BLaER1 treated with 17β-estradiol and CSF1 and Interleukin-3, amounts not matched to agents 10 nM and 100 nM (cell line): Measurements from ENCODE around the gene MVP.

Experiments used
- H3K27ac ChIP-seq, 11 experiments: shearing (Covaris generic); formaldehyde crosslinking; 2 replicates each; pipeline ENCODE4 v1.8.1; 2022
- H3K27me3 ChIP-seq, 11 experiments: shearing (Covaris generic); formaldehyde crosslinking; 2 replicates each; pipeline ENCODE4 v1.8.1; 2022
- H3K36me3 ChIP-seq, 11 experiments: shearing (Covaris generic); formaldehyde crosslinking; 2 replicates each; pipeline ENCODE4 v1.8.1; 2022
- H3K4me1 ChIP-seq, 10 experiments: shearing (Covaris generic); formaldehyde crosslinking; 2 replicates each; pipeline ENCODE4 v1.8.1; 2022
- H3K4me2 ChIP-seq, 11 experiments: shearing (Covaris generic); formaldehyde crosslinking; 2 replicates each; pipeline ENCODE4 v1.8.1; 2022
- H3K4me3 ChIP-seq, 10 experiments: shearing (Covaris generic); formaldehyde crosslinking; 2 replicates each; pipeline ENCODE4 v1.8.1; 2022
- H3K9ac ChIP-seq, 11 experiments: shearing (Covaris generic); formaldehyde crosslinking; 2 replicates each; pipeline ENCODE4 v1.8.1; 2022
- H3K9me3 ChIP-seq, 11 experiments: shearing (Covaris generic); formaldehyde crosslinking; replicated peaks in 1 of 11; 2 replicates each; pipeline ENCODE4 v1.8.1; 2022
- H4K20me1 ChIP-seq, 11 experiments: shearing (Covaris generic); formaldehyde crosslinking; 2 replicates each; pipeline ENCODE4 v1.8.1; 2022
- Cebpa-rat ChIP-seq, 11 experiments: shearing (Covaris generic); IDR thresholded peaks; 2 replicates each; pipeline ENCODE4 v1.8.1; 2022

The MVP gene

DNA sequence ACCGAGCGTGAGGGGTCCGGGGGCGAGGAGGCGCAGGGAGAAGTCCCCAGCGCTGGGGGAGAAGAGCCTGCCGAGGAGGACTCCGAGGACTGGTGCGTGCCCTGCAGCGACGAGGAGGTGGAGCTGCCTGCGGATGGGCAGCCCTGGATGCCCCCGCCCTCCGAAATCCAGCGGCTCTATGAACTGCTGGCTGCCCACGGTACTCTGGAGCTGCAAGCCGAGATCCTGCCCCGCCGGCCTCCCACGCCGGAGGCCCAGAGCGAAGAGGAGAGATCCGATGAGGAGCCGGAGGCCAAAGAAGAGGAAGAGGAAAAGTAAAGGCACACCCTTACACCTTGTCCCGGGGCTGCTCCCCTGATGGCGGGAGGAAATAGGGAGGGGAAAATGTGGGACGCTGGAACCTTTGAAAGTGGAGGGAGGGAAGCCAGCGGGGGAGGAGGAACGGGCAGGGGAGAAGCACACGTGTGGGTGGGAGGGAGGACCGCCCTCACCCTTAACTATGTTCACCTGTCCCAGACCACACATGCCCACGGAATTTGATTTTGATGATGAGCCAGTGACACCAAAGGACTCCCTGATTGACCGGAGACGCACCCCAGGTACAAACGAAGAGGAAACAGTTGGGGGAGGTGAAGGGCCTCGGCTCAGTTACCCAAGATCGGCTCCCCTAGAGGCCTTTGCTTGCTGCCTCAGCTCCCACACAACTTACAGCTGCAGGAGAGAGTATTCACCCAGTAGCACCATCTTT is 3.4 kb upstream of the MVP start:
- H3K9me3 ChIP-seq: no peaks in the 10 kb centered on the region
- H3K27me3 ChIP-seq: peaks cover 0 to 11% (median 0%) of the 10 kb centered on the region in 11 experiments; a peak in 3 of 22 replicates
- peaks cover 4 to 41% (median 27%) of the 10 kb centered on the region in 11 experiments; a peak in 16 of 22 replicates for H4K20me1 ChIP-seq
- peak overlapping the region; percentile 79 to 99 (median 96) for H3K9ac ChIP-seq
- no peak for TF ChIP-seq Cebpa-rat (IDR thresholded peaks at IDR 0.05)
- peak overlapping the region; percentile 95 to 100 (median 100) for H3K4me2 ChIP-seq
- peaks cover 72 to 85% (median 80%) of the 10 kb centered on the region in 10 experiments for H3K4me1 ChIP-seq
- H3K36me3 ChIP-seq: peaks cover 18 to 39% (median 23%) of the 10 kb centered on the region in 11 experiments; a peak in 21 of 22 replicates
- peak overlapping the region; percentile 61 to 98 (median 87) for H3K27ac ChIP-seq
- H3K4me3 ChIP-seq: peak overlapping the region; percentile 68 to 87 (median 80)

- Histone ChIP-seq H3K4me2 (peak overlapping the region; percentile 95 to 100 (median 100)), H4K20me1 (peaks cover 16 to 41% (median 28%) of the 10 kb centered on the region in 11 experiments; a peak in 17 of 22 replicates)
Measured at GRCh38 chr16:29818082-29818481, 2.2 kb upstream of the MVP start.

GRCh38 chr16:29819506-29819905 is 756 bp upstream of the MVP start:
- H3K4me2 ChIP-seq: peak overlapping the region; percentile 95 to 100 (median 100)
- H3K27ac ChIP-seq: peak overlapping the region in 5 of 11 experiments; percentile 11 to 70 (median 45); a peak in 4 of 22 replicates
- TF ChIP-seq Cebpa-rat (IDR thresholded peaks at IDR 0.05): no peak
- H4K20me1 ChIP-seq: peaks cover 16 to 42% (median 34%) of the 10 kb centered on the region in 11 experiments; a peak in 19 of 22 replicates
- peaks cover 18 to 46% (median 30%) of the 10 kb centered on the region in 11 experiments for H3K36me3 ChIP-seq
- peak overlapping the region; percentile 63 to 98 (median 77); a peak in 20 of 22 replicates for H3K9ac ChIP-seq
- H3K4me1 ChIP-seq: peaks cover 65 to 78% (median 72%) of the 10 kb centered on the region in 10 experiments
- H3K27me3 ChIP-seq: no peaks in the 10 kb centered on the region
- no peaks in the 10 kb centered on the region for H3K9me3 ChIP-seq
- H3K4me3 ChIP-seq: peak overlapping the region in 9 of 10 experiments; percentile 56 to 81 (median 71); a peak in 14 of 20 replicates

More at GRCh38 chr16:29818082-29818481, 2.2 kb upstream of the MVP start:
- H3K4me1 ChIP-seq: peaks cover 72 to 81% (median 75%) of the 10 kb centered on the region in 10 experiments
- H3K4me3 ChIP-seq: peak overlapping the region in 4 of 10 experiments; percentile 68 to 87 (median 83); a peak in 6 of 20 replicates
- no peak for TF ChIP-seq Cebpa-rat (IDR thresholded peaks at IDR 0.05)
- H3K36me3 ChIP-seq: peaks cover 18 to 46% (median 30%) of the 10 kb centered on the region in 11 experiments
- peaks cover 0 to 1% (median 0%) of the 10 kb centered on the region in 11 experiments; a peak in 1 of 22 replicates for H3K27me3 ChIP-seq
- H3K9ac ChIP-seq: peak overlapping the region in 9 of 11 experiments; percentile 77 to 98 (median 96); a peak in 11 of 22 replicates
- H3K27ac ChIP-seq: peak overlapping the region in 2 of 11 experiments; percentile 13 to 19; a peak in 2 of 22 replicates
- H3K9me3 ChIP-seq: no peaks in the 10 kb centered on the region

DNA sequence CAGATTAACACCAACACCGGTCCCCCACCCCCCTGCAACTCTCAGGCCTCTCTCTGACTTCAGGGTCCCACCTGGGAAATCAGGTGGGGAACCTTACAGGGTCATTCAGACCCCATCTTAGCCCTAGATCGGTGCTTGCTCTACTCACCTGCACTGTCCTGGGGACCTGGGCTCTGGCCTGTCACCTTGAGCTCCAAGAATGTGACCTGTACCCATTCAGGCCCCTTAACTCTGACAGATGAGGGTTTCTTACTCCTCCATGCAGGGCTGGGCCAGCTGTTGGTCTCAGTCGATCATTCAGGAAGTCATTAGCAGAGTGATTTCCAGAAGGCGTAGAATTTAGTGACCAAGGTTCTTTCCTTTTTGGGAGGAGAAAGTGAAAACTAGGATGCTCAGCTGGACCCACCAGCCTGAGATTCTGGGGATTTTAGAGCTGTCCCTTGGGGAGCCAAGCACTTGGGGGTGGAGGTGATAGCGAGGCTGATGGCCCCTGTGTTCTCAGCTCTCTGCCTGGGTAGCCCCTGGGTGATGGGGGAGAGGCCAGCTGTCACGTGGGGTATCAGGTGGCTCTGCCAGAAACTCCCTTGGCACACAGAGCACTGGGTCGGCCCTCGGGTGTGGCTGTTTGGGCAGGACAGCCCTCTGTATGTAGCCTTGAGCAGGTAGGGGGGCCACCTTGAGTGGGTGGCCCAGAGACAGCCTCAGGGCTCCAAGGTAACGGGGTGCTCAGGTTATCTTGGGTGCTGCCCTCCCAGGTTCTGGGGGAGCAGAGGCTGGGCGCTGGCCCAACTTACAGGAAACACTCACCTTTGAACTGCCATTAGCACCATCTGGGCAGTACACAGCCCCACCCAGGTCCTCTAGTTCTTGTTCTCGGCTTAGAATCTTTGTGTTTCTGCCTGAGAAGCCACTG is 724 bp downstream of the MVP start:
- H3K4me3 ChIP-seq: peak overlapping the region; percentile 45 to 81 (median 68)
- H3K36me3 ChIP-seq: peaks cover 18 to 46% (median 30%) of the 10 kb centered on the region in 11 experiments
- no peaks in the 10 kb centered on the region for H3K9me3 ChIP-seq
- H3K4me2 ChIP-seq: peak overlapping the region; percentile 95 to 100 (median 100)
- no peaks in the 10 kb centered on the region for H3K27me3 ChIP-seq
- peak overlapping the region; percentile 63 to 98 (median 76) for H3K9ac ChIP-seq
- TF ChIP-seq Cebpa-rat (IDR thresholded peaks at IDR 0.05): no peak
- peaks cover 16 to 57% (median 45%) of the 10 kb centered on the region in 11 experiments; a peak in 19 of 22 replicates for H4K20me1 ChIP-seq
- peak overlapping the region; percentile 6 to 76 (median 63); a peak in 21 of 22 replicates for H3K27ac ChIP-seq
- peaks cover 69 to 84% (median 76%) of the 10 kb centered on the region in 10 experiments for H3K4me1 ChIP-seq

DNA sequence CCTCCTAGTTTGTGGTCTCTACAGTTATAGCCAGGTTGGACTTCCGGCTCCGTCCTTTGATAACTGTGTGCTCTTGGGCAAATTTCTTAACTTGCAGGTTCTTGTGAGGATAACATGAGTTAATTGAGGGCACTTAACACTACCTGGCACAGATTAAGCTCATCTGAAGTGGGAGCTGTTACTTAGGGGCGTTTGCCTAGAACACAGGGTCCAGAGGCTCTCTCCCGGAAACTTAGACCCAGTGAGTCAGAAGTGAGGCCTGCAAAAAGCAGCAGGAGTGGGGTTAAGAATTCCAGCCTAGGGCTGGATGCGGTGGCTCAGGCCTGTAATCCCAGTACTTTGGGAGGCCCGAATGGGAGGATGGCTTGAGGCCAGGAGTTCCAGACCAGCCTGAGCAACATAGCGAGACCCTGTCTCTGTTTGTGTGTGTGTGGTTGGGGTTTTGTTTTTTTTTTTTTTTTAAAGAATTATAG is 1.4 kb downstream of the MVP start:
- H3K27ac ChIP-seq: peak overlapping the region in 10 of 11 experiments; percentile 6 to 76 (median 64); a peak in 14 of 22 replicates
- no peak for TF ChIP-seq Cebpa-rat (IDR thresholded peaks at IDR 0.05)
- H3K36me3 ChIP-seq: peaks cover 18 to 46% (median 31%) of the 10 kb centered on the region in 11 experiments
- H4K20me1 ChIP-seq: peaks cover 16 to 62% (median 48%) of the 10 kb centered on the region in 11 experiments; a peak in 19 of 22 replicates
- H3K4me3 ChIP-seq: peak overlapping the region in 6 of 10 experiments; percentile 56 to 81 (median 73); a peak in 9 of 20 replicates
- H3K9ac ChIP-seq: peak overlapping the region in 10 of 11 experiments; percentile 71 to 98 (median 76); a peak in 18 of 22 replicates
- H3K4me2 ChIP-seq: peak overlapping the region; percentile 95 to 100 (median 100)
- no peaks in the 10 kb centered on the region for H3K9me3 ChIP-seq
- no peaks in the 10 kb centered on the region for H3K27me3 ChIP-seq
- H3K4me1 ChIP-seq: peaks cover 69 to 85% (median 76%) of the 10 kb centered on the region in 10 experiments

DNA sequence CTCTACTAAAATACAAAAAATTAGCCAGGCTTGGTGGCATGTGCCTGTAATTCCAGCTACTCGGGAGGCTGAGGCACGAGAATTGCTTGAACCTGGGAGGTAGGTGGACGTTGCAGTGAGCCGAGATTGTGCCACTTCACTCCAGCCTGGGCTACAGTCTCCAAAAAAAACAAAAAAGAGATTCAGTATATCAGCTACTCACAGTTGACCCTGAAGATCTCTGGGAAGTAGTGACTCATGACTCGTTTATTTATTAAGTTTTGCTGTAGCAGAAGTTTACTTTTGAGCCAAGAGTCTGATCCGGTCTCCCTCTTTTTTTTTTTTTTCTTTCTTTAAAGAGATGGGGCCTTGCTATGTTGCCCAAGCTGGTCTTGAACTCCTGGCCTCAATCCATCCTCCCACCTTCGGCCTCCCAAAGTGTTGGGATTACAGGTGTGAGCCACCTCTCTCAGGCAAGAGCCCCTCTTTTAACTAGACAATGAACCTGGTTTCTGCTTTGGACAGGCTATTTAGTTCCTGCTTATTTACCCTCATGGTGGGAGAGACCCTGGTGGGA is 4.4 kb downstream of the MVP start:
- H3K4me2 ChIP-seq: peak overlapping the region; percentile 42 to 100 (median 70)
- H3K9ac ChIP-seq: peak overlapping the region in 2 of 11 experiments; percentile 33 to 53; a peak in 3 of 22 replicates
- H3K9me3 ChIP-seq: no peaks in the 10 kb centered on the region
- peaks cover 8 to 84% (median 42%) of the 10 kb centered on the region in 11 experiments; a peak in 19 of 22 replicates for H4K20me1 ChIP-seq
- H3K27me3 ChIP-seq: no peaks in the 10 kb centered on the region
- peaks cover 42 to 60% (median 50%) of the 10 kb centered on the region in 10 experiments for H3K4me1 ChIP-seq
- H3K36me3 ChIP-seq: peaks cover 4 to 46% (median 15%) of the 10 kb centered on the region in 11 experiments
- no peak overlapping the region for H3K4me3 ChIP-seq
- peak overlapping the region in 3 of 11 experiments; percentile 0 to 19 (median 14); a peak in 2 of 22 replicates for H3K27ac ChIP-seq
- TF ChIP-seq Cebpa-rat (IDR thresholded peaks at IDR 0.05): no peak

DNA sequence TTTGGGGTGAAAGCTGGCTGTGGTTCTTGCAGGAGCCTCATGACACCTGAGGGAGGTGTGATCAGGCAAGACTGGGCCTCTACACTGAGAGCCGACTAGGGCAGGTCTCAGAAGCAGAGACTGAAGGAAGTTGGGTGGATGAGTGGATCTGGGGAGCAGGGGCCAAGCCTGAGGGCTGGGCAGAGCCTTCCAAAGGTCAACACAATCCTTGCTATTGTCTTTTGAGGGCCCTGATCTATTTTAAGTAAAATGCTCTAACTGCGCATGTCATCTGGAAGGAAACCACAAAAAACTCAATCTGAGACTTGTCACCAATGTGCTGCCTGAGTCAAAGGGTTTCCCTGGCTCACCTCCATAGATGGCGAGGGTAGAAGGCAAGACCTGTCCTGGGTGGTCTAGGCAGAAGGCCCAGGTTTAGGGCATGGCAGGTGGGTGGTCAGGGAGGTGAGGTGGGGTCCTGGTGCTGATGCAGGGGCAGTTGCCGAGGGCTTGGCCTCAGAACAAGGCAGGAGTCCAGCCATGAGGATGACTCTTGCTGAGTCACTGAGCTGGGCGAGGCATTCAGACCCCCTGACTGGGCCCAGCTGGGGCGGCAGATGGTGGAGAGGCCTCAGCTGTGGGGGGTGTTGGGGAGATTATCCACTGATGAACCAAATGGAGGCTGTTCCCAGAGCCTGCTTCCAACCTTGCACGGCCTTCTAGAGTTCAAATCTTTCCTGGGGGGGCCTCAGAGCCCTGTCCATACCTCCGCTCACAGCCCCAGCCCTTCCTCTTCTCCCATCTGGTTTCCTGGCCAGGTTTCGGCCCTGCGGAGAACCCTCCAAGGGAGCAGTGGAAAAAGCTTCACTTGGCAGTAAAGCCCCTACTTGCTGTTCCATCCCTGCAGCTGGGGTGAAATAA is 5.1 kb downstream of the MVP start:
- Histone ChIP-seq H3K9me3 (no peaks in the 10 kb centered on the region), H3K9ac (peak overlapping the region in 2 of 11 experiments; percentile 33 to 53; a peak in 2 of 22 replicates), H3K4me1 (peaks cover 35 to 55% (median 44%) of the 10 kb centered on the region in 10 experiments), H3K27me3 (no peaks in the 10 kb centered on the region), H3K36me3 (peaks cover 0 to 50% (median 15%) of the 10 kb centered on the region in 11 experiments; a peak in 11 of 22 replicates), H3K4me2 (peak overlapping the region; percentile 38 to 100 (median 70)), H3K4me3 (no peak overlapping the region), H4K20me1 (peaks cover 8 to 91% (median 37%) of the 10 kb centered on the region in 11 experiments; a peak in 19 of 22 replicates), H3K27ac (peak overlapping the region in 4 of 11 experiments; percentile 12 to 45 (median 24); a peak in 6 of 22 replicates)
- no peak for TF ChIP-seq Cebpa-rat (IDR thresholded peaks at IDR 0.05)
